ENCODE measurements around the gene PKDREJ. TPM values are rescaled to one million over a fixed set of nuclear protein-coding genes. Genes with fewer than 3 reads are reported as not detected.

Gene PKDREJ
- total RNA-seq, 1 donor from 2014 or later, result 0.04 TPM

DNA sequence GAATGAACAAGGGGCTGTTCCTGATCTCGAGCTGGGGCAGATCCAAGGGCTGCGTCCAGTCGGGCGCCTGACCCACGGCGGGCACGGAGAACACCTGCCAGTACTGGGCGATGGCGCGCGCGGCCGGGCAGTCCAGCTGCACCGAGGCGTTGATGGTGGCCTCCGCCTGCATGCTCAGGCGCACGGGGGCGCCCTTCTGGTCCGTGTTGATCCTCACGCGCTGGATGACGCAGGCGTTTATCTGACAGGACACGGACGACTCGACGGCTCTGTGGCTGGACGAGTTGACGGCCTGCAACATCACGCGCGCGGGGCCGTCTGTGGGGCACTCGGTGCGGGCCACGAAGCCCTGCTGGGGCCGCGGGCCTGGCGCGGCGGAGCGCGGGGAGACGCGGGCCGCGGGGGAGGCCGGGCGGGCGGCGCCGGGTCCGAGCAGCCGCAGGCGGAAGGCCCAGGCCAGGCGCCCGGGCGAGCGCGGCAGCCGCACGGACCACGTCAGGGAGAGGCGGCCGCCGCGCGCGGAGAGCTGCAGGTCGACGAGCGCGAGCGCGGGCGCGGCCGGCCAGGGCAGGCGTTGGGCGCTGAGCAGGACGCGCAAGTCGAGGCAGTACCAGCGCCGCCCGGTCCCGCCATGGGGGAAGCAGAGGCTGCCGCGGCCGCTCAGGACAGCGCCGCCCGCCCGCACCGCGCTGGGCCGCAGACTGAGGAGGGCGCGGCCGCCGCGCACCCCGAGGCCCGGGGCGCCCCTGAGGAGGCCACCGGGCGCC lies 511 bp downstream of the PKDREJ start:
- ATAC-seq, result peak; percentile 75

- ATAC-seq, result no peak
Measured at GRCh38 chr22:46260038-46260437, 3.1 kb downstream of the PKDREJ start.

DNA sequence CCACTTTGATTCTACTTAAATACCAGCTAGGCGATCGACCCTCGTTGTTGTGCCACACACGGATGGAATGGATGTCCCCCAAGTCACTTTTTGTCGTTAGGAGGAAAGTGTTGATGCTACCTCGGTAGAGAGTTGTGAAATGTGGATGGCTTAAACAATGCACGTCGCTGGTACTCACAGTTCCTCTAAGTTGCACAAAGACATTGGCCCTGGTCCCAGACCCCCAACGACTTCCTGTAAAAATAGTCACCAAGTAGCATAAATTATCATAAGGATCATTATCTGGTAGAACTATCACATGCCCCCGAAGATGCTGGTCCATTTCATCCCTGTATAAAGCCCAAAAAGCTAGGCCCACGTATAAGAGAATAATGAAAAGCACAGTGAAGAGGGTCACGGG lies 3.8 kb downstream of the PKDREJ start:
- ATAC-seq, result no peak

DNA sequence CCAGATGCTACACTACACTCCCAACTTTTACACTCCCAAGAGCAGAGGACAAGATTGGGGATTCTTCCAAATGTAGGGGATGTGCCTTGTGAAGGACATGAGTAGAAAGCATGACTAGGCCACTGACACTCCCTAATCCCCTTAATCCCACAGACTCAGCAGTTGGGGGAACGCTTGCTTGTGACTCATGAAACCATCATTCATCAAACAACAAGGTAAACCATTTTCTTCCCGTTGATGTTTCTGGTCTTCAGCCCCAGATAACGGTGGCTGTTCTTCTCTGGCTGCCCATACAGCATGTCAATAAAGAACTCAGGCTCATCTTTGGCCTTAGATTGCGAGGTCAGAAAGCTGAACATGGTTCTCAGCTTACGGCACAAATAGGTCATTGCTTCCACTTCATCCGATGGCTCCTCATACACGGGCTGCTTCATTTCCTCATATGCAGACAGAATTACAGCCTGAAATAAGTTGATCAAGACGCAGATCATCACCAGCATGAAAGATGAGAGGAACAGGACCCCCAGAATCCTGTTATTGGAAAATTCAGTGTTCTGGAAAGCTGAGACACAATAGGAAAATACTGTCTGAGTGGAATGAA lies 6.7 kb downstream of the PKDREJ start:
- peak; percentile 85 for ATAC-seq

DNA sequence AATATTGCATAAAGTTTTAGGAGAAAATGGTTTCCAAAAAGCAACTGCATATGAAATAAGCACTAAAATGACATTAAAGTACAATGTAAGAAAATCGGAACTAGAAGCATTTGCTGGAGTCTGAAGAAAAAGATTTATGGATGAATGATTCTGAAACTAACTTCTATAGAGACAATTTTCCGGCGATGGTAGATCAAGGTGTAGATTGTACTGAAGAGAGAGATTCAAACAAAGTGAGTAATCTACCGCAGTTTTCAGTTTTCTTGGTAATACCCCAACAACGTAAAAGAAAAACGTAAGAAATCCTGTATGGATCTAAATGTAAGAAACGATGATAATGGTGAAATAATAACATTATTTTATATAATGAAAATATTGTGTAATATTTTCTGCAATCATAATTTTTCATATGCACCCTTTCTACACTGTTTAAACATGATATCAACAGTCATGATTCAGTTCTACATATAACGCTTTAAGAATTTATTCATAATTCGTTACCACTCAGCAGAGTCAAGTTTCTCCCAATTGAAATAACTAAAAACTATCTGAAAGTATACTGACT lies 11.2 kb downstream of the PKDREJ start:
- no peak for ATAC-seq

GRCh38 chr22:46251266-46251665 lies 11.9 kb downstream of the PKDREJ start:
- ATAC-seq, result no peak

GRCh38 chr22:46250783-46251125 lies 12.4 kb downstream of the PKDREJ start:
- peak; percentile 17 for ATAC-seq

DNA sequence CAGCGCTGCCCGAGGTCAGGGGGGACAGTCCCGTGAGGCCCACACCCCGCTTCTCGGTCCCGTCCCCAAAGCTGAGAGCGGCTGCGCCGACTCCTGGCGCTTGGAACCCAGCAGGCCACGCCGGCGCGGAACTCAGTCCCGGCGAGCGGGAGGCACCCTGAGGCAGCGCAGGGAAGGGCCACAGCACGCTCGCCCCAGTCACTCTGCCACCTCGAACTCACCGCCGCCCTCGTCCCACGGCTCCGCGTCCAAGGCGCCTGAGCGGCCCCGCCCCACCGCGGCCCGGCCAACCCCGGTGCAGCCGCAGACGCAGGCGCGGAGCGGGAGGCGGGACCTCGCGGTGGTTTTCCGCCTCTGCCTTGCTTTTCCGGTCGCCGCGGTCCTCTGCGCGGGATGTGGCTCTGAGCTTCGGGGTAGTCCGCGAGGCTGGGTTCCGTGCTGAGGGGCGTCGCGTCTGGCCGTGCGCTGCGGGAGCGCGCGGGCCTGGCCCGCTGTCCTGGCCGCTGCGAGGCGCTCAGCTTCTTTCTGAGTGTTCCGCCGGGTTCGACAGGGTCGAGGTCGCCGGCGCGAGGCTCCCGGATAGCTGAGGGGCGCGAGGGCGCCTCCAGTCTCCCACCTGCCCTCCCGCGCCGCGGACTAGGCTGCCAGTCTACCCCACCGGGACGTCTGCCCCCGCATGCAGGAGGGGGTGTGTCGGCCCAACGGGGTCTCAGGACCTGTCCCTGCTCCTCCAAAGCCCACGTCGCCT lies 12.9 kb downstream of the PKDREJ start, which contains the start of gene CDPF1:
CDPF1 (minus strand) TSS at position 259 of the 748 bp plus-strand sequence. CDS start 2,009 bp downstream, outside the sequence.
- peak; percentile 94 for ATAC-seq

- no peak for ATAC-seq
Measured at GRCh38 chr22:46247443-46247975, 15.6 kb downstream of the PKDREJ start.

DNA sequence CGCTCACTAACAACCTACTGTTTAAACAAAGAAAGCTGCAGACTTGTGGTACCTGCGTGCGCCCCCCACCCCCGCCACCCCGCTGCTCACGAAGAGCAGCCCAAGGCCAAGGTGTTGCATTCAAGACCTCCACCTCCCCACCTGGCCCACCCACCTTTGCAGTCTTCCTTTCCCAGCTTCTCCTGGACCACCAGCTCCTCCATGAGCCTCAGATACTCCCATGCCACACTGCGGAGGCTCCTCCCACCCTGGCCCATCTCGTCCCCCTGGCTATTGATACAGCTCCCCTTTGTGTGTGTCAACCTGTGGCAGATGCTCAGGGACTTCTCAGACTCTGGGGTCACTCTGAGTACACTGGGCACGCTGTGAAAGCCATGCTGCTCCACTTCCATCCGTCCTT lies 17.0 kb downstream of the PKDREJ start:
- no peak for ATAC-seq

GRCh38 chr22:46245511-46245910 lies 17.6 kb downstream of the PKDREJ start:
- no peak for ATAC-seq

GRCh38 chr22:46244771-46245170 lies 18.4 kb downstream of the PKDREJ start:
- ATAC-seq, result no peak

DNA sequence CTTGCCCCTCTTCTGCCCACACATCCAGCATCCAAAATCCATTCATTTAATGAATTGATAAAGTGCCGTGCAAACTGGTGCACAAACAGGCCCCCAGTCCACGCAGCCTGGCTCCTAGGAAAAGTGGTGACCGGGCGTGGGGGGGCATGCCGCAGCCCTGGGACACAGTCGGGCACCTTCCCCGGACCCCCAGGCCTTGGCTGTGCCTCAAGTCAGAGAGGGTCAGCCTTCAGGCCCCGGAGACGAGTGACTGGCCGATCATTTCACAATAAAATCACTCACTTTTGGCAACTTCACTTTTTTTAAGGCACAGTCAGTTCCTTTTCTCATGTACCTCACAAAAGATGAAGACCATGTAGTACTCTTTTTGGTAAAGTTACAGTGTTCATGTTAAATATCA lies 21.1 kb downstream of the PKDREJ start:
- ATAC-seq, result no peak

- no peak for ATAC-seq
Measured at GRCh38 chr22:46241396-46242007, 21.6 kb downstream of the PKDREJ start.

- no peak for ATAC-seq
Measured at GRCh38 chr22:46240907-46241306, 22.2 kb downstream of the PKDREJ start.

GRCh38 chr22:46240506-46240905 lies 22.6 kb downstream of the PKDREJ start:
- ATAC-seq, result no peak

DNA sequence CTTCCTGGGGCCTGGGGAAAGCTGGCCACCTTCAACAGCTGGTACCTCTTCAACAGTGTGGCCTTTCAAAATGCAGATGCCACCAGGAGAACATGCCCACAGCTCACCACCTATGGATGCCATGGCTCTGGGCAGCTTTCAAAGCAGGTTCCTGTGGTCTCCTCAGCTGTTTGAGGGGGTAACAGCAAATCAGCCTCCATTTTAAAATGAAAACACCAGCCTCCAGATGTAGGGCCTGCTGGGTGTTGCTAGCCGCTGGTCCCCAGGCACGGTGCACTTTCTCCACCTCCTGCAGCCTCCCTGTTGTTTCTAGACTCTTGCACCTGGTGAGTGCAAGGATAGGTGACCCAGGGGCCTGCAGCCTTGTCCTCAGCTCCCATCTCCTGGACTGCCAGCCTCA lies 23.1 kb downstream of the PKDREJ start:
- ATAC-seq, result no peak

DNA sequence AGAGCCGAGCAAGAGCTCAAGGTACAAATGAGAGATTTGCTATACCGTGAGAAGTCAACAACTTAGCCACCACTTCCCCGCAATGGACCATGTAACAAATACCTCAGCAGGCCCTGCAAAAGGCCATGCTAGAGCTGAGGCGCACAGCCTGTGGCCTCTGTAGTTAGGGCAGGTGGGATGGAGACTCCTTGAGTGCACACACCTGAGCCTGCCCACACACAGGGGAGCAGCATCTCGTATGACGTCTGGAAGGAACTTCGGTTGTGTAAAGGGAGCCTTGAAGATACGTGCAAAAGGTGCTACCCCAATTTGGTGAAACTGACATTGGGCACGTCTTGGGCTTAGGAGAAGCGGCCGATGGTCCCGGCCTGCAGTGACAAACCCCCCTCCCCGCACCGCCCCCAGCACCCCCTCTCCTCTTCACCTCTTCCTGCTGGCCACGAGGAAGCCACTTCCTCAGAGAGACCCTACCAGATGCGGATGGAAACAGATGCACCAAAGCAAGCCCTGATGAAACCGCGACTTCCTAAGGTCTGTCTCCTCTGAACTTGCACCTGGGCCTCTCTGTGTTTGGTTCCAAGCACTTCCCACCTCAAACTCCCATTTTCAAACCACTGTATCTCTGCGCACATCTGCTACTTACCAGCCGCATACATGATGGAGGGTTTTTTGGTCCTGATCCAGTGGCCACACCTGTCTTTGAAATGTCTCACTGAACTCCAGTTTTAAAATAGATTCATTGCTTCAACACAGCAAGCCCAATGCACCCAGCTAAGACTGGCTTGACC lies 23.7 kb downstream of the PKDREJ start:
- ATAC-seq, result no peak

DNA sequence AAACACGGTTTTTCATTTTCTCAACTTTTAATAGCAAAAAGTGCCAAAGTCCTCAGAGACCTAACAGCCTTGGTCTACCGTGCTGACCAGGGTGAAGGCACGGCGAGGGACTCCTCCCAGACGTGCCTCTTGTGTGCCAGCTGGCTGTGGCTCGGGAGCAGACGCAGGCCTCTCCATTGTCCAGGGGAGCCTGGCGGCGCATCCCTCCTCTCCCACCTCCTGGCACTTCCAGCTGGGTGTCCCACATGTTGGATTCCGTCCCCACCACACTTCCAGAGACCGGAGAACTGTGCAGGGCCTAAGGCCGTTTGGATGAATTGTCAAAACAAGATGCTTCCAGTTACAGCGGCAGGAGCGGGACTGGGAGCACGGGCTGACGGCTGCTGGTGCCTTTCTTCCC lies 24.6 kb downstream of the PKDREJ start:
- ATAC-seq, result no peak

DNA sequence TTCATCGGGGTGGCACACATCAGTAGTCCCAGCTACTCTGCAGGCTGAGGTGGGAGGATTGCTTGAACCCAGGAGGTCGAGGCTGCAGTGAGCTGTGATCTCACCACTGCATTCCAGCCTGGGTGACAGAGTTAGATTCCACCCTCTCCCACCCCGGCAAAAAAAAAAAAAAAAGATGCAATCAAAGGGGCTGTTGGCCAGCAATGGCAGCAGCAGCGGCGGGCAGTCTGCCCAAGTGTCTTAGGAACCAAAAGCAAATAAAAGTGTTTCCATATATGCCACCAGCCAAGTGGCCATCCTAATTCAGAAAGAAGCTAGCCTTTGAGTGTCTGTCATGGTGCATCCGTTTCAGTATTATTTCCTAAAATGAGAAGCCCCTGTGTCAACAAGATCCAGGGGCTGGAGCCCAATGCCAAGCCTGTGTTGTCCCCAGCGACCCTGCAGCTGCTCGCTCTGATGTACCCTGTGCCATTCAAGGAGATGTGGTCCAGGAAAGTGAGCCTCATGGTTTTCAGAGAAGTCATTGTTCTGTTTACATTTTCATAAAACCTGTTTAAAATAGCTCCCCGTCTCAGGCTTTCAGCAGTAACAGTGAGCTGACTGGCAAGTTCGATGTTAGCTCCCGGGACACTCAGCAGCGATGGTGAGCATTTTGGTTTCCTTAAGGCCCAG lies 25.6 kb downstream of the PKDREJ start:
- ATAC-seq, result no peak

DNA sequence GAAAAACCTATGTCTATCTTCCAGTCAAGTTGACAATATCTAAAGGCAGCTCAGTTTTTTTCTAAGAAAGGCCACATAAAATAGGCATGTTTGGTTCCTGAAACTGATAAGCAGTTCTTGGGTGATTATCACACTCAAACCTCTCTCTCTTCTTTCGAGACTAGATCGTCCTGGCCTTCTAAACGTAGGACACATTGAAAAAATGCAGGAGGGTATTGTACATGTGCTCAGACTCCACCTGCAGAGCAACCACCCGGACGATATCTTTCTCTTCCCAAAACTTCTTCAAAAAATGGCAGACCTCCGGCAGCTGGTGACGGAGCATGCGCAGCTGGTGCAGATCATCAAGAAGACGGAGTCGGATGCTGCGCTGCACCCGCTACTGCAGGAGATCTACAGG lies 28.2 kb downstream of the PKDREJ start:
- no peak for ATAC-seq

Data from esophagus mucosa (tissue), 1 donor.